IPS-NIHi7 (cell line): ENCODE results near the gene CHST7.

Source experiments
- DNase-seq: peaks from one replicate; pipeline ENCODE4 v3.0.0; 2012; ENCODE audit warnings: mixed read lengths; ENCODE audit errors: extremely low spot score

The CHST7 gene

DNA sequence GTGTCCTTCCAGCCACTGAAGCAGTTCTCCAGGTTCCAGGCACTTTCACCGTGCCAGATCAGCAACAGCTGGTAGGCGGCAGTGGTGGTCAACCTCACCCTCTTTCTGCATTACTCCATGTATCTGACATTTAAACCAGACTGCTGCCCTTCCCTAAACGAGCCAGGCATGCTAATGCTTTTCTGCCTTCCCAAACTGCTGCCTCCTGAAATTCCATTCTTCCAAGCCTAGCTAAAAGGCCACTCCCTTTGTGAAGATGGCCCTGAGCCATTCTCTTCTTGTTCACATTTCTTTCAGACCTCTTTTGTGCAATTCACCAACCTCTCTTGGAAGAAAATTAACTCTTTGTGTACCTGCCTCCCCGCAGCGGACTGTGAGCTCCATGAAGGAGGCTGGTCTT, 73.7 kb downstream of the CHST7 start:
- no peak for DNase-seq
